ENCODE measurements around the gene SPINK5. TPM values are rescaled to one million over a fixed set of nuclear protein-coding genes. Genes with fewer than 3 reads are reported as not detected.

Gene SPINK5
- total RNA-seq, 2 donors from 2014 or later = not detected

GRCh38 chr5:148125641-148126040 is 61.9 kb downstream of the SPINK5 start:
- ATAC-seq (replicated peaks in 1 of 2) (no peak), DNase-seq (no peak)
- Mint-ChIP-seq H3K36me3 (ENCODE audit: insufficient read depth in 2 of 2) (no peaks in the 10 kb centered on the region), H3K4me1 (ENCODE audit: low read depth) (no peaks in the 10 kb centered on the region), H3K27me3 (ENCODE audit: low read depth) (no peaks in the 10 kb centered on the region), H3K27ac (no peak overlapping the region), H3K9me3 (peaks cover 0 to 2% of the 10 kb centered on the region in 2 donors), H3K4me3 (no peak overlapping the region)

- Mint-ChIP-seq H3K9me3 (no peaks in the 10 kb centered on the region), H3K36me3 (ENCODE audit: insufficient read depth in 2 of 2) (no peaks in the 10 kb centered on the region), H3K27ac (no peak overlapping the region), H3K4me1 (ENCODE audit: low read depth) (no peaks in the 10 kb centered on the region), H3K27me3 (ENCODE audit: low read depth) (peaks cover 7% of the 10 kb centered on the region), H3K4me3 (no peak overlapping the region)
- DNase-seq (no peak), ATAC-seq (replicated peaks in 1 of 2) (no peak)
Measured at GRCh38 chr5:148135091-148136048, 71.6 kb downstream of the SPINK5 start.

GRCh38 chr5:148140846-148141245 is 77.1 kb downstream of the SPINK5 start:
- H3K27ac Mint-ChIP-seq = no peak overlapping the region
- no peak for DNase-seq
- no peaks in the 10 kb centered on the region for H3K9me3 Mint-ChIP-seq
- H3K27me3 Mint-ChIP-seq (ENCODE audit: low read depth) = peaks cover 7% of the 10 kb centered on the region
- no peak for ATAC-seq (replicated peaks in 1 of 2)
- no peaks in the 10 kb centered on the region for H3K36me3 Mint-ChIP-seq (ENCODE audit: insufficient read depth in 2 of 2)
- H3K4me3 Mint-ChIP-seq = no peak overlapping the region
- no peaks in the 10 kb centered on the region for H3K4me1 Mint-ChIP-seq (ENCODE audit: low read depth)

GRCh38 chr5:148141645-148142044 is 77.9 kb downstream of the SPINK5 start:
- no peak overlapping the region for H3K4me3 Mint-ChIP-seq
- no peaks in the 10 kb centered on the region for H3K36me3 Mint-ChIP-seq (ENCODE audit: insufficient read depth in 2 of 2)
- H3K27me3 Mint-ChIP-seq (ENCODE audit: low read depth) = peaks cover 13% of the 10 kb centered on the region
- no peaks in the 10 kb centered on the region for H3K9me3 Mint-ChIP-seq
- DNase-seq (no peak), ATAC-seq (replicated peaks in 1 of 2) (no peak)
- H3K27ac Mint-ChIP-seq = no peak overlapping the region
- no peaks in the 10 kb centered on the region for H3K4me1 Mint-ChIP-seq (ENCODE audit: low read depth)

GRCh38 chr5:148145916-148146315 is 82.1 kb downstream of the SPINK5 start:
- peaks cover 6% of the 10 kb centered on the region for H3K27me3 Mint-ChIP-seq (ENCODE audit: low read depth)
- H3K4me3 Mint-ChIP-seq = no peak overlapping the region
- H3K27ac Mint-ChIP-seq = no peak overlapping the region
- ATAC-seq (replicated peaks in 1 of 2) (no peak), DNase-seq (no peak)
- no peaks in the 10 kb centered on the region for H3K4me1 Mint-ChIP-seq (ENCODE audit: low read depth)
- no peaks in the 10 kb centered on the region for H3K9me3 Mint-ChIP-seq
- no peaks in the 10 kb centered on the region for H3K36me3 Mint-ChIP-seq (ENCODE audit: insufficient read depth in 2 of 2)

- no peak for DNase-seq
- no peak overlapping the region for H3K4me3 Mint-ChIP-seq
- no peaks in the 10 kb centered on the region for H3K4me1 Mint-ChIP-seq (ENCODE audit: low read depth)
- H3K27ac Mint-ChIP-seq = no peak overlapping the region
- ATAC-seq (replicated peaks in 1 of 2) = no peak
- H3K27me3 Mint-ChIP-seq (ENCODE audit: low read depth) = peaks cover 6% of the 10 kb centered on the region
- H3K36me3 Mint-ChIP-seq (ENCODE audit: insufficient read depth in 2 of 2) = no peaks in the 10 kb centered on the region
- H3K9me3 Mint-ChIP-seq = no peaks in the 10 kb centered on the region
Measured at GRCh38 chr5:148146487-148146886, 82.7 kb downstream of the SPINK5 start.

GRCh38 chr5:148147415-148147814 is 83.6 kb downstream of the SPINK5 start:
- peaks cover 6% of the 10 kb centered on the region for H3K27me3 Mint-ChIP-seq (ENCODE audit: low read depth)
- H3K9me3 Mint-ChIP-seq = no peaks in the 10 kb centered on the region
- no peaks in the 10 kb centered on the region for H3K36me3 Mint-ChIP-seq (ENCODE audit: insufficient read depth in 2 of 2)
- ATAC-seq (replicated peaks in 1 of 2) (no peak), DNase-seq (no peak)
- H3K27ac Mint-ChIP-seq = no peak overlapping the region
- H3K4me3 Mint-ChIP-seq = no peak overlapping the region
- no peaks in the 10 kb centered on the region for H3K4me1 Mint-ChIP-seq (ENCODE audit: low read depth)

- Mint-ChIP-seq H3K27ac (no peak overlapping the region), H3K4me1 (ENCODE audit: low read depth) (no peaks in the 10 kb centered on the region), H3K36me3 (ENCODE audit: insufficient read depth in 2 of 2) (peaks cover 0 to 3% of the 10 kb centered on the region in 2 donors), H3K9me3 (peaks cover 3 to 8% of the 10 kb centered on the region in 2 donors), H3K4me3 (no peak overlapping the region), H3K27me3 (ENCODE audit: low read depth) (no peaks in the 10 kb centered on the region)
- ATAC-seq (replicated peaks in 1 of 2) = no peak
- no peak for DNase-seq
Measured at GRCh38 chr5:148151872-148152271, 88.1 kb downstream of the SPINK5 start.

GRCh38 chr5:148152781-148153180 is 89.0 kb downstream of the SPINK5 start:
- H3K9me3 Mint-ChIP-seq = peaks cover 3 to 8% of the 10 kb centered on the region in 2 donors
- no peak for DNase-seq
- H3K4me3 Mint-ChIP-seq = no peak overlapping the region
- no peaks in the 10 kb centered on the region for H3K27me3 Mint-ChIP-seq (ENCODE audit: low read depth)
- no peak overlapping the region for H3K27ac Mint-ChIP-seq
- no peak for ATAC-seq (replicated peaks in 1 of 2)
- H3K36me3 Mint-ChIP-seq (ENCODE audit: insufficient read depth in 2 of 2) = peaks cover 0 to 3% of the 10 kb centered on the region in 2 donors
- no peaks in the 10 kb centered on the region for H3K4me1 Mint-ChIP-seq (ENCODE audit: low read depth)

- Mint-ChIP-seq H3K27me3 (ENCODE audit: low read depth) (no peaks in the 10 kb centered on the region), H3K4me3 (no peak overlapping the region), H3K4me1 (ENCODE audit: low read depth) (no peaks in the 10 kb centered on the region), H3K27ac (no peak overlapping the region), H3K36me3 (ENCODE audit: insufficient read depth in 2 of 2) (peaks cover 0 to 3% of the 10 kb centered on the region in 2 donors), H3K9me3 (peaks cover 3 to 8% of the 10 kb centered on the region in 2 donors)
- no peak for DNase-seq
- ATAC-seq (replicated peaks in 1 of 2) = no peak
Measured at GRCh38 chr5:148156609-148157008, 92.8 kb downstream of the SPINK5 start.

GRCh38 chr5:148162038-148162437 is 98.3 kb downstream of the SPINK5 start:
- H3K27me3 Mint-ChIP-seq (ENCODE audit: low read depth) = peaks cover 6% of the 10 kb centered on the region
- H3K27ac Mint-ChIP-seq = no peak overlapping the region
- no peak for DNase-seq
- H3K9me3 Mint-ChIP-seq = no peaks in the 10 kb centered on the region
- no peak overlapping the region for H3K4me3 Mint-ChIP-seq
- H3K4me1 Mint-ChIP-seq (ENCODE audit: low read depth) = no peaks in the 10 kb centered on the region
- no peak for ATAC-seq (replicated peaks in 1 of 2)
- H3K36me3 Mint-ChIP-seq (ENCODE audit: insufficient read depth in 2 of 2) = no peaks in the 10 kb centered on the region

- no peak overlapping the region for H3K27ac Mint-ChIP-seq
- no peak overlapping the region for H3K4me3 Mint-ChIP-seq
- no peaks in the 10 kb centered on the region for H3K36me3 Mint-ChIP-seq (ENCODE audit: insufficient read depth in 2 of 2)
- H3K9me3 Mint-ChIP-seq = no peaks in the 10 kb centered on the region
- DNase-seq (no peak), ATAC-seq (replicated peaks in 1 of 2) (no peak)
- H3K4me1 Mint-ChIP-seq (ENCODE audit: low read depth) = no peaks in the 10 kb centered on the region
- H3K27me3 Mint-ChIP-seq (ENCODE audit: low read depth) = peaks cover 6% of the 10 kb centered on the region
Measured at GRCh38 chr5:148163345-148163744, 99.6 kb downstream of the SPINK5 start.

GRCh38 chr5:148166550-148167283 is 102.9 kb downstream of the SPINK5 start:
- no peak for DNase-seq
- no peaks in the 10 kb centered on the region for H3K9me3 Mint-ChIP-seq
- H3K36me3 Mint-ChIP-seq (ENCODE audit: insufficient read depth in 2 of 2) = no peaks in the 10 kb centered on the region

More at GRCh38 chr5:148166550-148167283, 102.9 kb downstream of the SPINK5 start:
- ATAC-seq (replicated peaks in 1 of 2) = no peak
- no peak overlapping the region for H3K27ac Mint-ChIP-seq
- H3K4me3 Mint-ChIP-seq = no peak overlapping the region
- no peaks in the 10 kb centered on the region for H3K4me1 Mint-ChIP-seq (ENCODE audit: low read depth)
- peaks cover 6% of the 10 kb centered on the region for H3K27me3 Mint-ChIP-seq (ENCODE audit: low read depth)
